HCT116 (cell line): ENCODE measurements around the gene ACTN3. TPM values are rescaled to one million over a fixed set of nuclear protein-coding genes. Genes with fewer than 3 reads are reported as not detected.

Experiments
- ATAC-seq: fragments of 200-7000 bp; cut with Tn5 transposase; 2 replicates; pipeline ENCODE4 v1.9.1; 2020; ENCODE audit warnings: mild to moderate bottlenecking, moderate library complexity
- BruUV-seq: library from RNA; stranded (reverse); fragments of 400-500 nt; replicated peaks from 2 replicates; lab custom pipeline; 2021; lab: Mats Ljungman, UMichigan
- CTCF ChIA-PET: fragments of 300-600 bp; sonication (Branson Sonifier 250); formaldehyde crosslinking; loops from one replicate; lab custom pipeline; 2021; ENCODE audit warnings: antibody characterized with exemption; lab: Charles Lee
- POLR2A ChIA-PET: fragments of 300-600, 350-600 bp; sonication (Branson Sonifier 250); formaldehyde crosslinking; loops from one replicate; lab custom pipeline; 2021; ENCODE audit warnings: antibody characterized with exemption; lab: Charles Lee
- RAD21 ChIA-PET, 2 experiments: fragments of 300-600 bp; sonication (Branson Sonifier 250); formaldehyde crosslinking; loops; one replicate each; lab custom pipeline; 2023; ENCODE audit warnings: low total read pairs in 2 of 2; ENCODE audit not compliant: uncharacterized antibody in 2 of 2, unreplicated experiment in 2 of 2, low non-redundant PET in 1 of 2; lab: Charles Lee
- DNase-seq: peaks from one replicate; pipeline ENCODE4 v3.0.0-alpha.2; 2010; ENCODE audit warnings: low read depth, low spot score
- H2AFZ ChIP-seq: fragments of 200-600 bp; shearing (Covaris generic), sonication (generic); 2 replicates; pipeline ENCODE4 v1.6.1; 2017; ENCODE audit warnings: low read depth, mixed run types, mixed read lengths, antibody characterized with exemption, low read length; ENCODE audit not compliant: poor library complexity, severe bottlenecking
- H3K27ac ChIP-seq: 2 replicates; pipeline ENCODE4 v1.5.1; 2012; ENCODE audit warnings: low read depth, low read length
- H3K27me3 ChIP-seq: fragments of 200-600 bp; sonication (generic); 2 replicates; pipeline ENCODE4 v1.6.1; 2016; ENCODE audit warnings: mixed run types, low read length, mixed read lengths; ENCODE audit not compliant: insufficient read depth
- H3K36me3 ChIP-seq, 2 experiments: fragments of 200-500 bp in 1 of 2; fragments of 200-600 bp in 1 of 2; sonication (Bioruptor generic) in 1 of 2; sonication (generic) in 1 of 2; 2 replicates each; pipeline versions ENCODE4 v1.5.1 to v1.6.1; 2014 to 2016; ENCODE audit warnings: low read length in 2 of 2, inconsistent platforms in 1 of 2, mixed read lengths in 1 of 2, mixed run types in 1 of 2; ENCODE audit not compliant: insufficient read depth in 2 of 2, control insufficient read depth in 1 of 2
- H3K4me1 ChIP-seq, 2 experiments: fragments of 200-600 bp in 1 of 2; sonication (generic) in 1 of 2; 2 replicates each; pipeline versions ENCODE4 v1.5.1 to v1.6.1; 2012 to 2017; ENCODE audit warnings: low read length in 2 of 2, inconsistent platforms in 1 of 2, mild to moderate bottlenecking in 1 of 2, mixed read lengths in 1 of 2, mixed run types in 1 of 2, moderate library complexity in 1 of 2; ENCODE audit not compliant: insufficient read depth in 2 of 2, control insufficient read depth in 1 of 2
- H3K4me2 ChIP-seq: fragments of 200-600 bp; sonication (generic); 2 replicates; pipeline ENCODE4 v1.6.1; 2017; ENCODE audit warnings: mixed run types, low read length, mixed read lengths
- H3K4me3 ChIP-seq, 2 experiments: fragments of 200-600 bp in 1 of 2; sonication (generic) in 1 of 2; replicated peaks in 1 of 2; 2 replicates each; pipeline ENCODE4 v1.5.1; 2011 to 2016; ENCODE audit warnings: low read length in 2 of 2, control low read depth in 1 of 2, low read depth in 1 of 2, mild to moderate bottlenecking in 1 of 2, mixed read lengths in 1 of 2, mixed run types in 1 of 2
- H3K79me2 ChIP-seq: fragments of 200-600 bp; sonication (generic); 2 replicates; pipeline ENCODE4 v1.6.1; 2017; ENCODE audit warnings: mild to moderate bottlenecking, mixed run types, low read length, moderate library complexity, mixed read lengths; ENCODE audit not compliant: insufficient read depth
- H3K9ac ChIP-seq: fragments of 200-600 bp; sonication (generic); 2 replicates; pipeline ENCODE4 v1.6.1; 2016; ENCODE audit warnings: low read length, mixed read lengths
- H3K9me2 ChIP-seq: fragments of 200-600 bp; sonication (generic), shearing (Covaris generic); 2 replicates; pipeline ENCODE4 v1.6.1; 2017; ENCODE audit warnings: mixed run types, mild to moderate bottlenecking, moderate library complexity; ENCODE audit not compliant: insufficient read depth
- H3K9me3 ChIP-seq, 2 experiments: fragments of 200-500 bp in 1 of 2; fragments of 200-600 bp in 1 of 2; sonication (Bioruptor generic) in 1 of 2; sonication (generic) in 1 of 2; 2 replicates each; pipeline ENCODE4 v1.6.1; 2014 to 2017; ENCODE audit warnings: low read length in 2 of 2, mixed read lengths in 2 of 2, inconsistent platforms in 1 of 2, low read depth in 1 of 2, mild to moderate bottlenecking in 1 of 2, mixed run types in 1 of 2, moderate library complexity in 1 of 2; ENCODE audit not compliant: control insufficient read depth in 1 of 2, insufficient read depth in 1 of 2
- H4K20me1 ChIP-seq: fragments of 200-600 bp; sonication (generic), shearing (Covaris generic); 2 replicates; pipeline ENCODE4 v1.6.1; 2017; ENCODE audit warnings: mixed run types, mild to moderate bottlenecking, moderate library complexity; ENCODE audit not compliant: insufficient read depth
- ATF3 ChIP-seq: IDR thresholded peaks from 2 replicates; pipeline ENCODE4 v1.6.1; 2012
- CBX3 ChIP-seq: IDR thresholded peaks from 2 replicates; pipeline ENCODE4 v1.6.1; 2012; ENCODE audit warnings: low read depth
- CEBPB ChIP-seq: IDR thresholded peaks from 2 replicates; pipeline ENCODE4 v1.6.1; 2012; ENCODE audit warnings: low read depth
- CTCF ChIP-seq, 3 experiments: fragments of 200-600 bp in 1 of 3; sonication (generic) in 1 of 3; IDR thresholded peaks in 2 of 3; conservative IDR thresholded peaks in 1 of 3; 2 replicates each; pipeline ENCODE4 v1.5.1; 2012 to 2017; ENCODE audit warnings: low read depth in 2 of 3, low read length in 2 of 3, antibody characterized with exemption in 1 of 3, borderline replicate concordance in 1 of 3, control low read depth in 1 of 3, mild to moderate bottlenecking in 1 of 3, mixed read lengths in 1 of 3, mixed run types in 1 of 3, moderate library complexity in 1 of 3; ENCODE audit not compliant: insufficient read depth in 1 of 3
- EGR1 ChIP-seq: IDR thresholded peaks from 2 replicates; pipeline ENCODE4 v1.6.1; 2012; ENCODE audit warnings: low read depth
- ELF1 ChIP-seq: IDR thresholded peaks from 2 replicates; pipeline ENCODE4 v1.6.1; 2012; ENCODE audit warnings: low read depth, borderline replicate concordance
- EZH2 ChIP-seq: fragments of 200-600 bp; sonication (generic); IDR thresholded peaks from 2 replicates; pipeline ENCODE4 v1.6.1; 2017; ENCODE audit warnings: antibody characterized with exemption, mixed run types
- EZH2phosphoT487 ChIP-seq: fragments of 200-600 bp; IDR thresholded peaks from 2 replicates; pipeline ENCODE4 v1.6.1; 2018; ENCODE audit warnings: antibody characterized with exemption, borderline replicate concordance
- FOSL1 ChIP-seq: IDR thresholded peaks from 2 replicates; pipeline ENCODE4 v1.6.1; 2012; ENCODE audit warnings: low read depth
- JUND ChIP-seq: IDR thresholded peaks from 2 replicates; pipeline ENCODE4 v1.6.1; 2012
- POLR2A ChIP-seq: IDR thresholded peaks from 2 replicates; pipeline ENCODE4 v1.7.0; 2011; ENCODE audit warnings: borderline replicate concordance; ENCODE audit not compliant: insufficient read depth, insufficient read length; ENCODE audit errors: extremely low read depth
- RAD21 ChIP-seq: IDR thresholded peaks from 2 replicates; pipeline ENCODE4 v1.6.1; 2012; ENCODE audit warnings: low read depth, mild to moderate bottlenecking
- SP1 ChIP-seq: IDR thresholded peaks from 2 replicates; pipeline ENCODE4 v1.6.1; 2012; ENCODE audit warnings: low read depth
- TCF7L2 ChIP-seq: IDR thresholded peaks from 2 replicates; pipeline ENCODE4 v1.7.0; 2011; ENCODE audit warnings: borderline replicate concordance, inconsistent platforms; ENCODE audit not compliant: insufficient read depth, insufficient read length; ENCODE audit errors: extremely low read depth
- YY1 ChIP-seq: IDR thresholded peaks from 2 replicates; pipeline ENCODE4 v1.6.1; 2011; ENCODE audit warnings: low read length, low read depth, moderate library complexity, mild to moderate bottlenecking; ENCODE audit not compliant: insufficient replicate concordance; ENCODE audit errors: extremely low read depth
- ZBTB33 ChIP-seq: IDR thresholded peaks from 2 replicates; pipeline ENCODE4 v1.6.1; 2011; ENCODE audit warnings: mild to moderate bottlenecking, low read length, moderate library complexity; ENCODE audit not compliant: insufficient replicate concordance; ENCODE audit errors: extremely low read depth
- ZNF274 ChIP-seq: fragments of 200-500 bp; sonication (Bioruptor generic); IDR thresholded peaks from 2 replicates; pipeline ENCODE4 v1.6.1; 2014; ENCODE audit warnings: mild to moderate bottlenecking, low read depth, low read length, inconsistent platforms
- intact Hi-C: fragments of 100-400 bp; cut with micrococcal nuclease; formaldehyde crosslinking; loops from 2 replicates; pipeline ENCODE4 v1.10.0; 2022
- total RNA-seq: library from RNA; stranded (reverse); gene quantifications from one replicate; pipeline ENCODE4 v1.2.1, GENCODE V29; 2021; ENCODE audit not compliant: unreplicated experiment
- TF ChIP-seq, protein P1 (sequence below): IDR thresholded peaks from 2 replicates; pipeline ENCODE4 v1.6.1; 2012

The ACTN3 gene
- total RNA-seq, 1 experiment from 2014 or later: not detected

DNA sequence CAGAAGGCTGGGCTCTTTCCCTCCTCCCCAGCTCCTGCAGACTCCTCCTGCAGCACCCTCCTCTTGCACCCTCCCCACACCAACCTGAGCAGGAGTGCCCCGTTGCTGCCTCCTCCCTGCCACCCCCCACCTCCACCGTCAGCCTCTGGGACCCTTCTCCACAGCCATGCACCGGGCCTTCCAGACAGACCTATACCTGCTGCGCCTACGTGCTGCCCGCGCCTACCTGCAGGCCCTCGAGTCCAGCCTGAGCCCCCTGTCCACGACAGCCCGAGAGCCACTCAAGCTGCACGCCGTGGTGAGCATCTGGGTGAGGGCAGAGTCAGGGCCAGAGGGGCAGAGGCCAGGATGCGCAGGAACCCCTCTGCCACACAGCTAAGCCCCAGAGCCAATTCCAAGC, 17.0 kb upstream of the ACTN3 start:
- H3K9me3 ChIP-seq: no peaks in the 10 kb centered on the region
- ATAC-seq: peak; percentile 19; the same call in 1 of the 2 replicates
- intact Hi-C loops: no loop called here
- H3K9me2 ChIP-seq: no peaks in the 10 kb centered on the region
- CTCF ChIA-PET: no interaction called here
- H3K4me2 ChIP-seq: no peak overlapping the region
- H2AFZ ChIP-seq: no peak overlapping the region
- H3K79me2 ChIP-seq: no peaks in the 10 kb centered on the region
- DNase-seq: no peak
- H3K27ac ChIP-seq: no peak overlapping the region
- TF ChIP-seq ELF1: no peak
- no peak for TF ChIP-seq EZH2
- no peak for TF ChIP-seq POLR2A
- TF ChIP-seq ZNF274: no peak
- no peak for TF ChIP-seq JUND
- TF ChIP-seq YY1: no peak
- TF ChIP-seq FOSL1: no peak
- no peak for TF ChIP-seq EGR1
- no peak for TF ChIP-seq CBX3
- no peak for TF ChIP-seq CTCF (IDR thresholded peaks at IDR 0.05 in 2 of 3, conservative IDR thresholded peaks at IDR 0.05 in 1 of 3; ENCODE audit: borderline replicate concordance in 1 of 3, insufficient read depth in 1 of 3, low read depth in 2 of 3, low read length in 2 of 3)
- TF ChIP-seq RAD21: no peak
- no peak for TF ChIP-seq ATF3
- no peak for TF ChIP-seq SP1
- TF ChIP-seq CEBPB: no peak
- TF ChIP-seq, protein P1, sequence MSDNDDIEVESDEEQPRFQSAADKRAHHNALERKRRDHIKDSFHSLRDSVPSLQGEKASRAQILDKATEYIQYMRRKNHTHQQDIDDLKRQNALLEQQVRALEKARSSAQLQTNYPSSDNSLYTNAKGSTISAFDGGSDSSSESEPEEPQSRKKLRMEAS: no peak
- TF ChIP-seq TCF7L2: no peak
- TF ChIP-seq EZH2phosphoT487: no peak
- no peak for TF ChIP-seq ZBTB33
- no peak overlapping the region for H3K9ac ChIP-seq
- POLR2A ChIA-PET: no interaction called here
- H3K4me1 ChIP-seq: no peaks in the 10 kb centered on the region
- no TSS peak for BruUV-seq
- H3K36me3 ChIP-seq: no peaks in the 10 kb centered on the region; a peak in 1 of 4 replicates
- no peaks in the 10 kb centered on the region for H3K27me3 ChIP-seq
- no peak overlapping the region for H3K4me3 ChIP-seq
- no peaks in the 10 kb centered on the region for H4K20me1 ChIP-seq
- RAD21 ChIA-PET: no interaction called here
